ENCODE measurements around the gene SIRT7. TPM values are rescaled to one million over a fixed set of nuclear protein-coding genes. Genes with fewer than 3 reads are reported as not detected.

SIRT7 gene
- total RNA-seq, 3 donors from 2014 or later (not counting 1 experiment from before 2014, with no cell fraction given): 75.8 to 102 (median 94.9) TPM

- no peaks in the 10 kb centered on the region for H3K36me3 Mint-ChIP-seq
- intact Hi-C loops (cut with micrococcal nuclease): loop anchor here (5.0 kb wide), 1 partner anchor 76 kb away; the partner anchor contains the start of gene DCXR
- H3K4me3 Mint-ChIP-seq: peak within 1 kb of the TSS; percentile 52
- no peaks in the 10 kb centered on the region for H3K9me3 Mint-ChIP-seq
- Histone ChIP-seq H3K4me1 (ENCODE audit: control insufficient read depth, insufficient read depth, low read length) (peaks cover 28% of the 10 kb centered on the region), H3K9me3 (ENCODE audit: control insufficient read depth, insufficient read depth, low read length) (no peaks in the 10 kb centered on the region), H3K36me3 (ENCODE audit: control insufficient read depth, insufficient read depth, low read length) (no peaks in the 10 kb centered on the region), H3K27me3 (ENCODE audit: control insufficient read depth, insufficient read depth, low read length) (peaks cover 25% of the 10 kb centered on the region), H3K4me3 (ENCODE audit: low read length) (peak within 1 kb of the TSS; percentile 7), H3K27ac (ENCODE audit: low read length) (no peak within 1 kb of the TSS)
- ATAC-seq (peak in 2 of 3 donors; percentile 5 to 14), DNase-seq (peak in 1 of 2 donors; percentile 52)
- H3K4me1 Mint-ChIP-seq: no peaks in the 10 kb centered on the region
- no peak within 1 kb of the TSS for H3K27ac Mint-ChIP-seq
- no peak for TF ChIP-seq CTCF (IDR thresholded peaks at IDR 0.05)
- H3K27me3 Mint-ChIP-seq (ENCODE audit: low read depth in 2 of 2): peaks cover 24 to 30% of the 10 kb centered on the region in 2 donors
- under 1% methylated on average over 65 of the region's 65 CpGs for WGBS (ENCODE audit: insufficient coverage)
Measured at GRCh38 chr17:81961087-81961511, 43.1 kb upstream of the SIRT7 start, which contains the start of gene NOTUM. TSS of gene NOTUM (minus strand) at chr17:81961187. CDS start at chr17:81960909, 278 bp downstream.

GRCh38 chr17:81960130-81960958 is 42.4 kb upstream of the SIRT7 start:
- Mint-ChIP-seq H3K4me1 (no peaks in the 10 kb centered on the region), H3K36me3 (no peaks in the 10 kb centered on the region), H3K4me3 (no peak overlapping the region), H3K9me3 (no peaks in the 10 kb centered on the region), H3K27me3 (ENCODE audit: low read depth in 2 of 2) (peaks cover 24 to 30% of the 10 kb centered on the region in 2 donors), H3K27ac (no peak overlapping the region)
- Histone ChIP-seq H3K4me1 (ENCODE audit: control insufficient read depth, insufficient read depth, low read length) (peaks cover 28% of the 10 kb centered on the region), H3K4me3 (ENCODE audit: low read length) (peak overlapping the region; percentile 7), H3K27ac (ENCODE audit: low read length) (no peak overlapping the region), H3K27me3 (ENCODE audit: control insufficient read depth, insufficient read depth, low read length) (peaks cover 25% of the 10 kb centered on the region), H3K36me3 (ENCODE audit: control insufficient read depth, insufficient read depth, low read length) (no peaks in the 10 kb centered on the region), H3K9me3 (ENCODE audit: control insufficient read depth, insufficient read depth, low read length) (no peaks in the 10 kb centered on the region)
- DNase-seq: peak in 1 of 2 donors; percentile 43
- ATAC-seq: no peak
- 6% methylated on average over 98 of the region's 98 CpGs for WGBS (ENCODE audit: insufficient coverage)
- no peak for TF ChIP-seq CTCF (IDR thresholded peaks at IDR 0.05)
- intact Hi-C loops (cut with micrococcal nuclease): loop anchor here (5.0 kb wide), 1 partner anchor 77 kb away; the partner anchor contains the start of gene DCXR

GRCh38 chr17:81959362-81960129 is 41.6 kb upstream of the SIRT7 start:
- Mint-ChIP-seq H3K4me3 (peak overlapping the region; percentile 68), H3K4me1 (no peaks in the 10 kb centered on the region), H3K9me3 (no peaks in the 10 kb centered on the region), H3K27me3 (ENCODE audit: low read depth in 2 of 2) (peaks cover 19 to 28% of the 10 kb centered on the region in 2 donors), H3K27ac (no peak overlapping the region), H3K36me3 (no peaks in the 10 kb centered on the region)
- H3K4me1 ChIP-seq (ENCODE audit: control insufficient read depth, insufficient read depth, low read length): peaks cover 28% of the 10 kb centered on the region
- WGBS (ENCODE audit: insufficient coverage): under 1% methylated on average over 112 of the region's 112 CpGs
- ATAC-seq: peak; percentile 95 to 96 (median 96)
- no peaks in the 10 kb centered on the region for H3K9me3 ChIP-seq (ENCODE audit: control insufficient read depth, insufficient read depth, low read length)
- H3K4me3 ChIP-seq (ENCODE audit: low read length): peak overlapping the region; percentile 7
- H3K36me3 ChIP-seq (ENCODE audit: control insufficient read depth, insufficient read depth, low read length): no peaks in the 10 kb centered on the region
- peak; percentile 87 for TF ChIP-seq CTCF (IDR thresholded peaks at IDR 0.05)
- intact Hi-C loops (cut with micrococcal nuclease): loop anchor here (1.0 to 5.0 kb wide), 2 partner anchors 78 to 195 kb away; partner anchors contain the start of gene DCXR
- H3K27me3 ChIP-seq (ENCODE audit: control insufficient read depth, insufficient read depth, low read length): peaks cover 25% of the 10 kb centered on the region
- peak; percentile 84 to 93 for DNase-seq
- H3K27ac ChIP-seq (ENCODE audit: low read length): no peak overlapping the region
